Left lung (tissue), 10 donors: ENCODE data around the gene FHL2. TPM values are rescaled to one million over a fixed set of nuclear protein-coding genes. Genes with fewer than 3 reads are reported as not detected.

Experiments
- ATAC-seq: fragments of 200-7000 bp; cut with Tn5 transposase; one replicate; pipeline ENCODE4 v1.9.1; 2020; ENCODE audit warnings: moderate library complexity
- DNase-seq, 4 donors: peaks; one replicate each; pipeline ENCODE4 v3.0.0-alpha.2; 2013 to 2020
- H3K27ac ChIP-seq, 2 donors: fragments of 200-600 bp; sonication (generic) in 1 of 2; one replicate each; pipeline versions ENCODE4 v1.5.0 to v1.8.0; 2020 to 2021
- H3K27me3 ChIP-seq, 2 donors: fragments of 200-600 bp; sonication (generic) in 1 of 2; one replicate each; pipeline versions ENCODE4 v1.5.0 to v1.8.0; 2020 to 2021
- H3K36me3 ChIP-seq, 2 donors: fragments of 200-600 bp; sonication (generic) in 1 of 2; one replicate each; pipeline versions ENCODE4 v1.5.0 to v1.8.0; 2020 to 2021
- H3K4me1 ChIP-seq, 2 donors: fragments of 200-600 bp; one replicate each; pipeline ENCODE4 v1.8.0; 2021
- H3K4me3 ChIP-seq, 2 donors: fragments of 200-600 bp; sonication (generic) in 1 of 2; one replicate each; pipeline versions ENCODE4 v1.5.0 to v1.8.0; 2020 to 2021; ENCODE audit warnings: mild to moderate bottlenecking in 1 of 2
- H3K9me3 ChIP-seq, 2 donors: fragments of 200-600 bp; sonication (generic) in 1 of 2; one replicate each; pipeline versions ENCODE4 v1.5.0 to v1.8.0; 2020 to 2021
- intact Hi-C, 2 donors: fragments of 100-400 bp; cut with DNase I; formaldehyde crosslinking; loops; one replicate each; pipeline versions ENCODE4 v1.11.2 to v1.14.2; 2022
- polyA plus RNA-seq, 6 donors: library from polyadenylated mRNA; unstranded; fragments of 120-200 nt; gene quantifications; one replicate each; pipeline ENCODE4 v1.2.1, GENCODE V29; 2013; ENCODE audit not compliant: insufficient read length in 6 of 6
- total RNA-seq, 2 donors: library from RNA; stranded (reverse); fragmentation: NEBNext Ultra II Directional; extraction: Animal tissue kit (Norgen Biotek cat#: 25700); gene quantifications; one replicate each; pipeline ENCODE4 v1.2.1, GENCODE V29; 2021
- TF ChIP-seq, protein P1 (sequence below), 2 donors: fragments of 200-600 bp; sonication (generic) in 1 of 2; IDR thresholded peaks; one replicate each; pipeline versions ENCODE4 v1.5.0 to v1.8.0; 2021; ENCODE audit warnings: antibody characterized with exemption in 2 of 2
- donor health status: DM: no; HTN: yes; CAD: no.
- donor health status: DM: no; HTN: no; CAD: no.

FHL2 gene
- total and polyA plus RNA-seq, 8 donors, result 5.0 to 30.1 (median 6.6) TPM

GRCh38 chr2:105357122-105357521, 41.7 kb downstream of the FHL2 start:
- TF ChIP-seq, protein P1, sequence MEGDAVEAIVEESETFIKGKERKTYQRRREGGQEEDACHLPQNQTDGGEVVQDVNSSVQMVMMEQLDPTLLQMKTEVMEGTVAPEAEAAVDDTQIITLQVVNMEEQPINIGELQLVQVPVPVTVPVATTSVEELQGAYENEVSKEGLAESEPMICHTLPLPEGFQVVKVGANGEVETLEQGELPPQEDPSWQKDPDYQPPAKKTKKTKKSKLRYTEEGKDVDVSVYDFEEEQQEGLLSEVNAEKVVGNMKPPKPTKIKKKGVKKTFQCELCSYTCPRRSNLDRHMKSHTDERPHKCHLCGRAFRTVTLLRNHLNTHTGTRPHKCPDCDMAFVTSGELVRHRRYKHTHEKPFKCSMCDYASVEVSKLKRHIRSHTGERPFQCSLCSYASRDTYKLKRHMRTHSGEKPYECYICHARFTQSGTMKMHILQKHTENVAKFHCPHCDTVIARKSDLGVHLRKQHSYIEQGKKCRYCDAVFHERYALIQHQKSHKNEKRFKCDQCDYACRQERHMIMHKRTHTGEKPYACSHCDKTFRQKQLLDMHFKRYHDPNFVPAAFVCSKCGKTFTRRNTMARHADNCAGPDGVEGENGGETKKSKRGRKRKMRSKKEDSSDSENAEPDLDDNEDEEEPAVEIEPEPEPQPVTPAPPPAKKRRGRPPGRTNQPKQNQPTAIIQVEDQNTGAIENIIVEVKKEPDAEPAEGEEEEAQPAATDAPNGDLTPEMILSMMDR (IDR thresholded peaks at IDR 0.05), result no peak
- Histone ChIP-seq H3K4me1 (no peaks in the 10 kb centered on the region), H3K27ac (no peak overlapping the region), H3K9me3 (peaks cover 0 to 14% of the 10 kb centered on the region in 2 donors), H3K36me3 (peaks cover 0 to 68% of the 10 kb centered on the region in 2 donors), H3K4me3 (no peak overlapping the region), H3K27me3 (no peaks in the 10 kb centered on the region)
- no peak for ATAC-seq
- intact Hi-C loops, result no loop called here
- DNase-seq, result no peak

- peak in 2 of 4 donors; percentile 26 to 40 for DNase-seq
- peaks cover 0 to 95% of the 10 kb centered on the region in 2 donors for H3K36me3 ChIP-seq
These were observed 54.0 kb downstream of the FHL2 start for GRCh38 chr2:105344704-105345345.

DNA sequence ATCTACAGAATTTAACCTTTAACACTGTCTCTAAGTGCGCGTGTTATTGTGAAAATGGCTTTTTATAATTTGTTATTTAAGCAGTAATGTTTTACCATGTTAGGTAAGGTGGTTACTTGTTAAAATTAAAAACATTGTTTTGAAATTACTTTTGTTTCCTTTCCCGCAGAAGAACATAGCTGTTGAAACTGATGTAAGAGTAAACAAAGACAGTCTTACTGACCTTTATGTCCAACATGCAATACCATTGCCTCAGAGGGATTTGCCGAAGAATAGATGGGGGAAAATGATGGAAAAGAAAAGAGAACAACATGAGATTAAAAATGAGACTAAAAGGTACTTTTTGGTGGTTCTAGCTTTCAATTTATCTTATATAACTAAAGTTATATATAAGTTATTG, 59.4 kb downstream of the FHL2 start:
- Histone ChIP-seq H3K27me3 (no peaks in the 10 kb centered on the region), H3K4me1 (peaks cover 18 to 32% of the 10 kb centered on the region in 2 donors), H3K9me3 (no peaks in the 10 kb centered on the region), H3K36me3 (peaks cover 0 to 43% of the 10 kb centered on the region in 2 donors), H3K27ac (no peak overlapping the region), H3K4me3 (no peak overlapping the region)
- ATAC-seq, result no peak
- DNase-seq, result no peak
- TF ChIP-seq, protein P1 (IDR thresholded peaks at IDR 0.05), result no peak
- intact Hi-C loops, result no loop called here

More at GRCh38 chr2:105344704-105345345, 54.0 kb downstream of the FHL2 start:
- Histone ChIP-seq H3K4me3 (no peak overlapping the region), H3K4me1 (no peaks in the 10 kb centered on the region), H3K27ac (no peak overlapping the region), H3K27me3 (no peaks in the 10 kb centered on the region), H3K9me3 (no peaks in the 10 kb centered on the region)
- TF ChIP-seq, protein P1 (IDR thresholded peaks at IDR 0.05), result peak in 1 of 2 donors; percentile 18
- intact Hi-C loops, result loop anchor here in 1 of 2 donors (10.0 kb wide), 1 partner anchor 740 kb away; no protein-coding TSS in a partner anchor
- no peak for ATAC-seq

GRCh38 chr2:105338020-105338385, 60.8 kb downstream of the FHL2 start:
- Histone ChIP-seq H3K9me3 (no peaks in the 10 kb centered on the region), H3K27ac (peak overlapping the region; percentile 91 to 95), H3K4me3 (peak overlapping the region; percentile 69 to 84), H3K36me3 (peaks cover 0 to 29% of the 10 kb centered on the region in 2 donors), H3K27me3 (no peaks in the 10 kb centered on the region), H3K4me1 (peaks cover 18 to 32% of the 10 kb centered on the region in 2 donors)
- TF ChIP-seq, protein P1 (IDR thresholded peaks at IDR 0.05), result no peak
- intact Hi-C loops, result no loop called here
- ATAC-seq (peak; percentile 6), DNase-seq (no peak)

- TF ChIP-seq, protein P1 (IDR thresholded peaks at IDR 0.05), result no peak
- DNase-seq (peak; percentile 88 to 96 (median 93)), ATAC-seq (peak; percentile 96)
- Histone ChIP-seq H3K4me1 (peaks cover 18 to 32% of the 10 kb centered on the region in 2 donors), H3K36me3 (peaks cover 0 to 23% of the 10 kb centered on the region in 2 donors), H3K4me3 (peak within 1 kb of the TSS; percentile 69 to 84), H3K27ac (peak within 1 kb of the TSS; percentile 91 to 95), H3K9me3 (no peaks in the 10 kb centered on the region), H3K27me3 (no peaks in the 10 kb centered on the region)
- intact Hi-C loops, result no loop called here
These were observed 61.5 kb downstream of the FHL2 start, which contains the start of gene C2orf49 for GRCh38 chr2:105337122-105338019. Gene C2orf49 (plus strand): TSS chr2:105337540. CDS start chr2:105337588, 48 bp downstream.
